GM12878 (cell line): Measurements from ENCODE around the gene SECTM1. TPM values are rescaled to one million over a fixed set of nuclear protein-coding genes. Genes with fewer than 3 reads are reported as not detected.

Experiments
- ATF7 ChIP-seq: fragments of 450-650 bp; IDR thresholded peaks from 2 replicates; pipeline ENCODE4 v1.6.1; 2016; ENCODE audit warnings: low read depth, mild to moderate bottlenecking
- BHLHE40 ChIP-seq, 2 experiments: fragments of 450-650 bp in 1 of 2; IDR thresholded peaks; 2 replicates each; pipeline ENCODE4 v1.6.1; 2011 to 2017; ENCODE audit warnings: low read depth in 2 of 2, borderline replicate concordance in 1 of 2, improper control_type of control experiment in 1 of 2, low read length in 1 of 2, mild to moderate bottlenecking in 1 of 2
- CHD2 ChIP-seq: IDR thresholded peaks from 2 replicates; pipeline ENCODE4 v1.6.1; 2011; ENCODE audit warnings: low read depth, low read length, improper control_type of control experiment, borderline replicate concordance
- CREB1 ChIP-seq: IDR thresholded peaks from 2 replicates; pipeline ENCODE4 v1.6.1; 2012; ENCODE audit warnings: low read depth, mild to moderate bottlenecking, inconsistent platforms
- IKZF2 ChIP-seq, 2 experiments: fragments of 450-650 bp; IDR thresholded peaks; 2 replicates each; pipeline ENCODE4 v1.6.1; 2017; ENCODE audit warnings: mild to moderate bottlenecking in 2 of 2, moderate library complexity in 2 of 2
- MTA2 ChIP-seq: fragments of 450-650 bp; IDR thresholded peaks from 2 replicates; pipeline ENCODE4 v1.6.1; 2016; ENCODE audit warnings: low read depth, mild to moderate bottlenecking, moderate library complexity
- RUNX3 ChIP-seq: IDR thresholded peaks from 2 replicates; pipeline ENCODE4 v1.6.1; 2012; ENCODE audit warnings: low read length, inconsistent platforms
- SP1 ChIP-seq: IDR thresholded peaks from one replicate; pipeline ENCODE4 v1.6.1; 2011; ENCODE audit warnings: low read depth, low read length
- ZBTB33 ChIP-seq: fragments of 450-650 bp; IDR thresholded peaks from 2 replicates; pipeline ENCODE4 v1.6.1; 2017; ENCODE audit warnings: mild to moderate bottlenecking
- polyA plus RNA-seq, 11 experiments: library from polyadenylated mRNA; depleted of rRNA in 4 of 11; unstranded in 6 of 11; stranded (reverse) in 5 of 11; fragments of >200 nt; fragmentation: Nextera tagmentation in 4 of 11; fragmentation: Illumina TruSeq in 1 of 11; extraction: Ambion mirVana in 4 of 11; extraction: Trizol in 1 of 11; gene quantifications; 1 replicate in 1 of 11; 2 replicates in 10 of 11; pipeline versions ENCODE4 v1.2.1 to v1.2.3, GENCODE V29; 2011 to 2016; ENCODE audit warnings: inconsistent platforms in 2 of 11, missing spikeins in 2 of 11, low read depth in 1 of 11
- total RNA-seq, 4 experiments: library from RNA; depleted of rRNA in 3 of 4; stranded (reverse); fragments of >200 nt in 3 of 4; fragmentation: Illumina TruSeq in 1 of 4; extraction: Trizol in 1 of 4; gene quantifications; 2 replicates each; pipeline versions ENCODE4 v1.2.1 to v1.2.3, GENCODE V29; 2013 to 2021

SECTM1 gene
- total and polyA plus RNA-seq, 10 of the 15 experiments (the other 5 are each of a cell fraction or from before 2014, with no cell fraction given): 0.10 to 0.13 (median 0.12) TPM; not detected in 7

- TF ChIP-seq BHLHE40 (IDR thresholded peaks at IDR 0.05; ENCODE audit: borderline replicate concordance in 1 of 2, low read depth in 2 of 2, low read length in 1 of 2): peak in 1 of 2 experiments; percentile 65; a peak in 2 of 4 replicates
- TF ChIP-seq RUNX3: peak; percentile 23; the same call in 1 of the 2 replicates
- peak; percentile 69; the same call in 1 of the 2 replicates for TF ChIP-seq MTA2
- TF ChIP-seq SP1: peak; percentile 16
- 0 out of 2 replicates have a peak, but pooled peaks have one; percentile 35 for TF ChIP-seq ATF7
- peak in 1 of 2 experiments; percentile 26; a peak in 1 of 4 replicates for TF ChIP-seq IKZF2 (IDR thresholded peaks at IDR 0.05)
- peak; percentile 49; the same call in 1 of the 2 replicates for TF ChIP-seq CHD2
- peak; percentile 25; the same call in 1 of the 2 replicates for TF ChIP-seq CREB1
- no peak for TF ChIP-seq ZBTB33
Measured at GRCh38 chr17:82351254-82351712, 17.7 kb upstream of the SECTM1 start (continued).
